ENCODE data around the gene ADAMTS7. TPM values are rescaled to one million over a fixed set of nuclear protein-coding genes. Genes with fewer than 3 reads are reported as not detected.
"Not testable (repeated sequence)": the region's sequence is repeated elsewhere in the genome, so short reads cannot be mapped to it uniquely, and the experiment has no call there.

Gene ADAMTS7
- polyA plus RNA-seq, 3 donors, result 0.90 to 7.8 (median 1.9) TPM

DNA sequence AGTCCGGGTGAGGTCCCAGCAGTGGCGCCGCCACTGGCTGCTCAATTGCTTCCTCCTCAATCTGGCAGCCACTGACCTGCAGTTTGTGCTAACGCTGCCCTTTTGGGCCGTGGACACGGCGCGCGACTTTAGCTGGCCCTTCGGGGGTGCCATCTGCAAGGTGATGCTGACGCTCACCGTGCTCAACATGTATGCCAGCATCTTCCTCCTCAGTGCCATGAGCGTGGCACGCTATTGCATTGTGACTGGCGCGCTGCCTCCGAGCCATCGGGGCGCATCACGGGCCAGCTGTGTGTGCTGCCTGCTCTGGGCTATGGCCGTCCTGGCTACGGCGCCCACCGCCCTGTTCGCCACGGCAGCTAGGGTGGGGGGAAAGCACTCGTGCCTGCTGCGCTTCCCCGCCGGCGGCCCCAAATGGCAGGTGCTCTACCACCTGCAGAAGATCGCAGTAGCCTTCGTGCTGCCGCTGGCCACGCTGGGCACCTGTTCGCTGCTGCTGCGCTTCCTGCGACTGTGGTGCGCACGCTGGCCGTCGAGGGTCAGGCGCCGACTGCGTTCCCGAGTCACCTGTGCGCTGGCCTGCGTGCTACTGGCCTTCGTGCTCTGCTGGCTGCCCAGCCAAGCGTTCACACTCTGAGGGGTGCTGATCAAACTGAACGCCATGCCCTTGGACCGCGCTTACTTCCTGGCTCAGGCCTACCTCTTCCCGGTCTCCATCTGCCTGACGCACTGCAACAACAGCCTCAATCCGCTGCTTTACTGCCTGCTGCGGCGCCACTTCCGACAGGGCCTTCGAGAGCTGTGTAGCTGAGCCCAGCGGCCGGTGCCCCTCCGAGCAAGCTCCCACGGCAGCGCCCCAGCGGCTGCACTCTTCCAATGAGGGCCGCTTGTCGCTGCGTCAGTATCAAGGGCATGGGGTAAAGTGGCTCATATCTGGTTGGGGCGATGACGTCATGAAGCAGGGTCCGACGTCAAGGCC is 20.3 kb upstream of the ADAMTS7 start:
- WGBS, 3 donors, result 77 to 88% (median 85%) methylated on average over 69 to 73 of the region's 73 CpGs
- H3K27ac ChIP-seq (ENCODE audit: low read depth, low read length), result no peak overlapping the region

DNA sequence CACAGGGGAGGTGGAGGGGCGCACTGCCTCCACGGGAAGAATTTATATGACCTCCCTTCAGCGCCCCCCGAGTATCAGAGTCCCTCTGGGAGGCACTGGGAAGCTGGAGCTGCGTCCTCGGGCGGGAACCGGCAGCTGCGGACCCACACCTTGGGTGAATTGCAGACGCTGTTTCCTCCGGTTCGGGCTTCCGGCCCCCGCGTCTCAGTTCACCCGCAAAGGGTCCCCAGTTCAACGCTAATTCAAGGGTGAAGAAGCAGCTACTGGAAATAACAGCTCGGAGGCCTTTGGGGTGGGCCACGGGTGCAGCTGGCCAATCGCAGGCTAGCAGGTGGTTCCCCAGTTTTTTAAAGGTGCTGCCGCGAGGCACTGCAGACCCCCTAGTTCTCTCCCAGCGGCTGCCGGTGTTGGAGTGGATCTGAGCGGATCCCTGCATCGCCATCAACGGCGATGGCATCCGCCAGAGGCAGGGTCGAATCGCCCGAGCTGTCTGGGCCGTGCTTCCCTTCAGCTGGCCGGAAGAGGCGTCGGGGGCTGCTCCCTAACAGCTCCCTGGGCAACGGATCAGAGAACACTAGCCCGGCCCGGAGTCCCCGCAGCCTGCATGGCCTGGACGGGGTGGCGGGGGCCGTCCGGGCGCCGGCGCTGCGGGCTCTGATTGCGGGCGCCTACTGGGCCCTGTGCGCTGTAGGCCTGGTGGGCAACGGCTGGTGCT is 19.4 kb upstream of the ADAMTS7 start:
- WGBS, 3 donors, result 28 to 31% (median 29%) methylated on average over 46 to 52 of the region's 52 CpGs
- no peak overlapping the region for H3K27ac ChIP-seq (ENCODE audit: low read depth, low read length)

DNA sequence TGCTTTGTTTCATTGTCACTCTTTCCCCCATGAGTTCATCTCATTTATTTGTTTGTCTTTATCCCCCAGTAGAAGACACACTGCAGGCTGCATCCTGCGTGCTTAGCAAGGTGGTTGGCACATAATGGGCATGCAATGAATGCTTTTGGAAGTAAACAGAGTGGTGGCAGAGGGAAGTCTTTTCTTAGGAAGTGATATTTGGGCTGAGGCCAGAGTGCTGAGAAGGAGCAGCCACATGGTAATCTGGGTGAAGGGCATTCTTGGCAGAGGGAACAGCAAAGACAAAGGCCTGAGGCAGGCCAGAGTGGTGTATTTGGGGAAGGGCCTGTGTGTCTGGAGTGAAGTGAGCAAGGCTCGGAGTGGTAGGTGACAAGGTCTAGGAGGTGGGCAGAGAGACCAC is 17.7 kb upstream of the ADAMTS7 start:
- WGBS, 3 donors, result 76 to 85% (median 84%) methylated on average over 2 of the region's 2 CpGs
- H3K27ac ChIP-seq (ENCODE audit: low read depth, low read length), result no peak overlapping the region

DNA sequence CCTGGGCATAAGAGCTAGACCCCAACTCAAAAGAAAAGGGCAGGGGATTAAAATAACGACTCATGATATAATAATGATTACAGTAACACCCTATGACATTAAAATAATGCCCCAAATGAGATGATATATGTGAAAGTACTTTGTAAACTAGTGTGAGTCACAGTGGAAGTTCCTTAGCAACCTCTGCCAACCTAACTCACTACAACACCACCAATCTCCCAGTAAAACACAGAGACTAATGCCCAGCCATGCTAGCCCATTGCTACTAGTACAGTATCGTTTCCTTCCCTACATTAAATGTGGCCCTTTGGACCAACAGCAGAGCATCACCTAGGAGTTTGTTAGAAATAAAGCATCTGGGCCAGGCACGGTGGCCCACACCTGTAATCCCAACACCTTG is 11.2 kb upstream of the ADAMTS7 start:
- no peak overlapping the region for H3K27ac ChIP-seq (ENCODE audit: low read depth, low read length)
- 56 to 61% (median 59%) methylated on average over 3 of the region's 3 CpGs for WGBS, 3 donors

DNA sequence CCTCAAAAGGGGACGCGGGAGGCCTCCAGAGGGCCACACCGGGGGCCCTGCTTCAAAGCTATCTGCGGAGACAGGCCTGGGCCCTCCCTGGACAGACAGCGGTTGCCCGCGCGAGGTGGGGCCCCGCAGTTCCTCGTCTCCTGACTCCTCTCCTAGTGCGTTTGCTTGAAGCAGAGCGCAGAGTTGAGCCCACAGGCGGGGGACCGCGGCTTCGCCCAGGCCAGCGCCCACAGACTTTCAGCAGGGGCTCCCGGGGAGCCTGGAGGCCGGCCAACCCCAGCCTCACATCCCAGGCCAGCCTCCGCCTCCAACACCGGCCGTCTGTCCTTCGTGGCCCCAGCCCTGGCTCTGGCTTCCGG is 540 bp upstream of the ADAMTS7 start:
- WGBS, 3 donors, result 15 to 35% (median 18%) methylated on average over 24 of the region's 24 CpGs
- no peak overlapping the region for H3K27ac ChIP-seq (ENCODE audit: low read depth, low read length)

DNA sequence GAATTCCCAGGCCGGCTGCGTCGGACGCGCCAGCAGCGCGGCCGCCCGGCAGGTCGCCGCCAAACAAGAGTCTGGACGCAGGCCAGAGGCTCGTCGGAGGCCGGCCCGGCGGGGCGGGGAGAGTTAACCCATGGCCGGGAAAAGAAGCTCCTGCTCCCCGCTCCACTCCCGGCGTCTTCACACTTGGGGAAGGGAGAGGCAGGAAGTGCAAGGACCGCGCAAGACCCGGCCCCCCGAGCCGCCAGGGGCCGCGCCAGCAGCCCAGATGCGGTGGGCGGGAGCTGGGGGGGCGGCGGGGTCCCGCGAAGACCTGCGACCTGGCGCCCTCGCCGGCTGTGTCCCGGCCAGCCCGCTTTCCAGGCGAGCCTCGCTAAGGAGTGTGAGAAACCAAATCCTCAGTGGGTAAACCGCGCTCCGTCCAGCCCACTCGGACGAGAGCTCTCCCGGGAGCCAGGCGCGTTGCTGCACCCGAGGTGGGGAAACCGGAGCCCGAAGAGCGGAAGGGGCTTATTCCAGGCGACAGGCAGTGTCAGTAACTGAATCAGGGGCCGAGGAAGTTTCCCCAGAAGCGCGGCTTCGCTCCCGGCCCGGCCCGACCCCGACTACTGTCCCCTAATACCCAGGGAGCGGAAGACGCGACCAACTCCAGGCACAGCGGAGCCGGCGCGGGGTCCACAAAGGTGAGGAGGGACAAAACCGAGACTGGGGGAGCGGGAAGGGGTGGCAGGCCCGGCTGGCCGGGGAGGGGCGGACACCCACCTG is 721 bp downstream of the ADAMTS7 start:
- no peak overlapping the region for H3K27ac ChIP-seq (ENCODE audit: low read depth, low read length)
- 1 to 2% (median 1%) methylated on average over 68 to 76 of the region's 76 CpGs for WGBS, 3 donors

DNA sequence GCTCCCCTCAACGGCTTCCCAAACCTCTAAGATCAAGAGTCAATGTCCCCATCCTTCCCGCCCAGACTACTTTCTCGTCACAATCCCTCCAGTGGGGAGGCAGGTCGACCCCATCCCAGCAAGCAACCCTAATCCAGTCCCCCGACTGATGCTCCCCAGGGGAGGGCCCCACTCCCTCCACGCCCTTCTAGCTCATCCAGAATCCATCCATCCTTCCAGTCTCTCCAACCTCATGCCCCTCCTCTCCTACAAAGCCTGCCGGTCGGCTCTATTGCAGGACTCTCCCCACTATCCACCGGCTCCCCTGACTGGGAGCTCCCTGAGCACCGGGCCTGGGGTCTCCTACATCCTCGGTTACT is 1.3 kb downstream of the ADAMTS7 start:
- H3K27ac ChIP-seq (ENCODE audit: low read depth, low read length), result no peak overlapping the region
- 26 to 33% (median 33%) methylated on average over 11 of the region's 11 CpGs for WGBS, 3 donors

DNA sequence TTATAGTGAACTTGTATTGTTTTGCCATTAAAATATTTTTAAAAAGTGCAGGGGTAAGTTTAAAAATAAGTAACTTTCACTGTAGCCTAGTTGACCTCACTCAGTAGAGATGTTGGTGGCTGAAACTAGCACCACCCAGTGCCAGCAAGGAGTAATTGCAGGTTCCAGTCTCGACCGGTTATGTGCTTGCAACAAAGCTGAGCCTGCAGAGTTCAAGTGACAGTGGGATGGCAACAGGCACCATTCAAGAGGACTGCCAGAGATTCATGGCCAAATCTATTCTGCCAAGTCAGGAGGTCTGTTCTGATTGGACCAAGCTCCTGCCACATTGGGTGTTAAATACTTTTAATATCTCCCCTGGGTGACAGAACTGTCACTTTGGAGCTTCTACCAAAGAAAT is 2.7 kb downstream of the ADAMTS7 start:
- no peak overlapping the region for H3K27ac ChIP-seq (ENCODE audit: low read depth, low read length)
- WGBS, 3 donors, result 53 to 62% (median 62%) methylated on average over 2 of the region's 2 CpGs

DNA sequence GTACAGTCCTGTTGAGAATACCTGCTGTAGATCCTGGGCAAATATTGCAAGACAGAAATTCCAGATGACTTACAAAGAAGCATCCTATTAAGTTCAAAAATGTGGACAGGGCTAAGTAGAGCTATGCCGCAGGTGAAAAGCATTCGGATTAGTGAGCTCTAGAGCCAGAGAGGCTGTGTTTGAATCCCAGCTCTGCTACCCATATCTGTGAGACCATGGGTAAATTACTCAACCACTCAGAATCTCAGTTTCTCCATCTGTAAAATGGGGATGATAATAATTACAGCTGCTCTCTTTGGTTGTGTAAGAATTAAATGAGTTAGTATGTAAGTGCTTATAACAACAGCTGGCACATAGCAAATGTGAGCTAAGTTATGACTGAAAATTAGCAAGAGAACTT is 3.9 kb downstream of the ADAMTS7 start:
- no peak overlapping the region for H3K27ac ChIP-seq (ENCODE audit: low read depth, low read length)
- WGBS, 3 donors, result 96 to 100% (median 98%) methylated on average over 2 of the region's 2 CpGs

DNA sequence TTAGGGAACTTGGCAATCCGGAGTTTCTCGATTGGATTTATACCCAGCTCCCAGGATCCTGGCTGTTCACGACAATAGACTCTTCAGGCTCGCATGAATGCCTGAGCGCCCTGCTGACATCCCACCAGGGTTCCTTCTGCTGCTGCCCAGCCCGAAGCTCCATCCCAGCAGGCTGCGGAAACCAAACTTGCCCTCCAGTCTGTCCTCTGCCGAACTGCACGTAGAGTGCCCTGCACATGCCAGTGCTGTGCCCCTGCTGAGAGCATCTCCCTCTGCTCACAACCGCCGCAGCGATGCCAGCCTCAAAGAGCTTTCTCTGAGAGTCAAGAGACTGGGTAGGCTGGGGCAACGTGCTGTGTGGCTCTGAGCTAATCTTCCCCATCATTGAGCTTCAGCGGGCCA is 6.9 kb downstream of the ADAMTS7 start:
- no peak overlapping the region for H3K27ac ChIP-seq (ENCODE audit: low read depth, low read length)
- 62 to 84% (median 80%) methylated on average over 14 of the region's 14 CpGs for WGBS, 3 donors

DNA sequence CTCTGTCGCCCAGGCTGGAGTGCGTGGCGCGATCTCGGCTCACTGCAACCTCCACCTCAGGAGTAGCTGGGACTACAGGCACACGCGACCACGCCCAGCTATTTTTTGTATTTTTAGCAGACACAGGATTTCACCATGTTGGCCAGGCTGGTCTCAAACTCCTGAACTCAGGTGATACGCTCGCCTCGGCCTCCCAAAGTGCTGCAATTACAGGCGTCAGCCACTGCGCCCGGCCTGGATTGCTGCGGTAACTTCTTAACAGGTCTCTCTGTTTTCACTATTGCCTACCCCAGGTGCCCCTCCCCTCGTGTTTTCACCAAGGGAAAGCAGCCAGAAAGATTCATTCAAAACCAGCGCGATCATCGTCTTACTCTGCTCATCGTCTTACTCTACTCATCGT is 10.5 kb downstream of the ADAMTS7 start:
- 91 to 96% (median 95%) methylated on average over 21 of the region's 21 CpGs for WGBS, 3 donors
- no peak overlapping the region for H3K27ac ChIP-seq (ENCODE audit: low read depth, low read length)

DNA sequence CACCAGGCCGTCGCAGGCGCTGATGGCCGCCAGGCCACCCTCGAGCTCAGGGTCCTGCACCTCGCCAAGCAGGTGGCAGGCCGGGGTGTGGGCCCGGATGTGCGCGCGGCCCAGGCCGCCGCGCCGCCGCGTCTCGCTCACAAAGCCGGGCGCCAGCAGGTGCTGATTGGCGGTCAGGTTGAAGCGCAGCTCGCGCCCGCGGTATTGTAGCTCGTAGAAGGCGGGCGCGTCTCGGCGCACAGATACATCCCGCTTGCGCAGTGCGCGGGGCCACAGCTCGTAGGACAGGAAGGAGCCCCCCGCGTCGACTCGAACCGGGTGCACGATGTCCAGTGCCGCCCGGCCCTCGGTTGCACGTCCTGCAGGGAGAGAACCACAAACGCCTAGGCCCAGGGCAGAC is 11.1 kb downstream of the ADAMTS7 start:
- H3K27ac ChIP-seq (ENCODE audit: low read depth, low read length), result no peak overlapping the region
- 84 to 92% (median 88%) methylated on average over 48 of the region's 48 CpGs for WGBS, 3 donors

DNA sequence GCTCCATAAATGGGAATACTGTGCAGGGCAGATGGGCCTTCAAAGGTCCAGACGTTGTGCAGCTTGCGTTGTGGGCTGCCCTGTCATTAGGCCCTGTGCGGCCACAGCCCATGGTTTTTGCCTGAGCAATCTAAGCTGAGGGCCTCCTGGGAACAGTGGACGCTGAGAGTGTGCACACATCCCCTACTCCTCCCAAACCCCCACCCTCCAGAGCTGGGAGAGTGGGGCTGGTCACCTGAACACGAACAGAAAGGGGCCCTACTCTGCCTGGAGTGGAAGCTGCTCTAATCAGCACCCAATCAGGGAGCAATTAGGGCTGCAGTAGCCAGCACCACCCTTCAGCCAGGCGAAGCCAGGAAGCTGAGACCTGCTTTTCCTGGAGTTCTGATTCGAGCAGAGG is 12.2 kb downstream of the ADAMTS7 start:
- not testable (repeated sequence) for H3K27ac ChIP-seq (ENCODE audit: low read depth, low read length)
- 80 to 82% (median 80%) methylated on average over 2 of the region's 7 CpGs for WGBS, 3 donors

DNA sequence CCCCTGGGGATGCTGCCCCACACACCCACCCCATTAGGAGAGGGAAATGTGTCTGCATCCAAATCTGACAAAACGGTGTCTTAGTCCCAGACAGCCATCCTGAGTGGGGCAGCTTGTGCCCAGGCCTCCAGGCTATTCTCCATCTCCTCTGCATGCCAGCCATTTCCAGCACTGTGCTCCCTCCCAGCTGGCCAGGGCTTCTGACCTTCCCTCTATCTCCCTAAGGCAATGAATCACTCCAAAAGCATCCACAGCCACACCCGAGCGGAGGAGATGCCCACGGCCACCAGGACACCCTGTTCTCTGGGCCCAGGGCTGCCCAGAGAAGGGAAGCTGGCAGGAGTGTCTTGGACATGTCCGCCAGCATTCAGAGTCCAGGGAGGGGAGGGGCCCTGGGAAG is 12.9 kb downstream of the ADAMTS7 start:
- not testable (repeated sequence) for H3K27ac ChIP-seq (ENCODE audit: low read depth, low read length)
- WGBS, 3 donors, result 64 to 75% (median 70%) methylated on average over 5 of the region's 5 CpGs

DNA sequence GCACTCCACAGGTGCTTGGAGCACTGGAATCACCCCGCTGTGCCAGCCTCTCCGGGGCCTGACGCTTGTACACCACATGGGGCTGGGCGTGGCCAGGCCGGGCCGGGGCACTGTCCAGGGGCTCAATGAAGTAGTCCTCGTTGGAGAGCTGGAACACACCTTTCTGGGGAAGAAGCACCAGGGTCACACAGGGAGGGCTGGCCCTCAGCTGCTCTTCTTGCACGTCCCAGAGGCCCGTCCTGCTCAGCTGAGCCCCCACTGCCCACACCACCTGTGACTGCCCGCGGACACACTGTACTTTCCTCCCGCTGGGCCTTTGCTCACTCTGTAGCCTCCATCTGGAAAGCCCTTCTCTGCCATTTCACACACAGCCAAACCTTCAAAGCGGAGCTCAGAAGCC is 13.3 kb downstream of the ADAMTS7 start:
- WGBS, 3 donors, result 87 to 90% (median 88%) methylated on average over 13 of the region's 13 CpGs
- no peak overlapping the region for H3K27ac ChIP-seq (ENCODE audit: low read depth, low read length)

DNA sequence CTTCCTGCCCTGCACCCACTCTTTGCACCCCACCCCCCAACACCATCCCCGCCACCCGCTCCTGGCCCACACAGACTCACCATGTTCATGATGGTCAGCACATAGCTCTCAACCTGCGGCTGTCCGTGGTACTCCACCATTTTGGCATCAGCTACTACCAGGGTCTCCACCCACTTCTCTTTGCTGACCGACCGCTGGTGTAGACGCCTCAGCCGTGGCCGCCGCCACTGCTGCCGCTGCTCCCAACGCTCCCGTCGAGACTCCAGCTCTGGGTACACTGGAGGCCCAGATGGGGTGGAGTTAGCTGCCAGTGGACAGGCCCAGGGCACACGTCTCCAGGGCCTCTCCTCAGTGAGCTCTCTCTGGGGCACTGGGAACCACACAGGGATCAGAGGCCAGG is 14.8 kb downstream of the ADAMTS7 start:
- WGBS, 3 donors, result 94 to 97% (median 95%) methylated on average over 15 of the region's 15 CpGs
- no peak overlapping the region for H3K27ac ChIP-seq (ENCODE audit: low read depth, low read length)

DNA sequence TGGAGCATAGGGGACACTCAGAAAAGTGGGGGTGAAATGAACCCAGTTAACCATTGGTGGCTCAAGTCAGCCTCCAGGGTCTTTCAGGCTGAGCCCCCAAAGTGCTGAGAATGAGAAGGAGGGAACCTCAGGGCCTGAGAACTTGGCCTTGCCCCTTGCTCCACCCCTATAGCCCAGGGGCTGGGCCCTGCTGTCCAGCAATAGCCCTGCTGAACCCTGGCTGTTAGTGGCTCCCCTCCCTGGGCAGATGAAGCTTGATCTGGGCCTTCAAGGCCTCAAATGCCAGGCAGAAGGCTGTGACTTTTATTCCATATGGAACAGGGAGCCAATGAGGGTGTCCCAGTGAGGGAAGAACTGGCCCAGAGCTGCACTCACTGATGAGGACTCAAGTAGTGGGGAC is 16.2 kb downstream of the ADAMTS7 start:
- H3K27ac ChIP-seq (ENCODE audit: low read depth, low read length), result no peak overlapping the region

DNA sequence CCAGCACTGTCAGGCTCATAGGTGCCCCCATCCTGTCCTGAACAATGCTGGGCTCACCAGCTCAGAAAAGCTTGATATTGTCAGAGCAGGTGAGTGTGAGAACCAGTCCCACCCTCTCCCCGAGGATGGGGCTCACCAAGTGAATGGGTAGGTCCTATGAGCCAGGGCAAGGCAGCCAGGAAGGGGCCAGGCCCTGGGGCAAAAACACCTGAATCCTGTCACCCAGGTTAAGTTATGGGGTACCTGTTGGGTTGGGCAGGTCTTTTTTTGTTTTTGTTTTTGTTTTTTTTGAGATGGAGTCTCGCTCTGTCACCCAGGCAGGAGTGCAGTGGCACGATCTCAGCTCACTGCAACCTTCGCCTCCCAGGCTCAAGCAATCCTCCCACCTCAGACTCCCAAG is 16.8 kb downstream of the ADAMTS7 start:
- WGBS, 3 donors, result 94 to 99% (median 96%) methylated on average over 4 of the region's 4 CpGs
- not testable (repeated sequence) for H3K27ac ChIP-seq (ENCODE audit: low read depth, low read length)

DNA sequence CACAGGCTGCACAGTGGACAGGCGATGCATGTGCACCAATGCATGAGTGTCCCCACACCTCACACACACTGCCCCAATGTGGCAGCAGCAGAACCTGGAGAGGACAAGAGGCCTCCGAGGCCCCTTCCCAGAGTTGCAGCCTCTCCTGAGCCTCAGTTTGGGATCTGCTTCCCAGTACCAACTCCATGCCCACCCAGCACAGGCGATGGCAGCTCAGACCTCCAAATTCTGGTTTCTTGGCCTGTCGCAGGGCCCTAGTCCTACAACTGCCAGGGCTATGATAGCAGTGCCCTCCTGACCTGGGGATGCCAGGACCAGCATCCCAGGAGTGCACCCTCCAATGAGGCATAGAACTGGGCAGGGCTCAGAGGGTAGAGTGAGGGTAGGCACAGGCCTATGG is 19.9 kb downstream of the ADAMTS7 start:
- 96 to 97% (median 96%) methylated on average over 4 of the region's 4 CpGs for WGBS, 3 donors
- no peak overlapping the region for H3K27ac ChIP-seq (ENCODE audit: low read depth, low read length)
